SK-N-SH (cell line): ENCODE data around the gene HPRT1. TPM values are rescaled to one million over a fixed set of nuclear protein-coding genes. Genes with fewer than 3 reads are reported as not detected.

Source experiments
- CTCF ChIA-PET: fragments of 300-600, 350-600 bp; formaldehyde crosslinking; extraction: SDS; loops from one replicate; lab custom pipeline; 2021; lab: Yijun Ruan, JAX
- POLR2A ChIA-PET: fragments of 350-600 bp; sonication (Branson Sonifier 250); formaldehyde crosslinking; extraction: SDS; loops from one replicate; lab custom pipeline; 2020; ENCODE audit warnings: antibody characterized with exemption, inconsistent platforms; lab: Yijun Ruan, JAX
- DNase-seq: peaks from one replicate; pipeline ENCODE4 v3.0.0; 2012
- H2AFZ ChIP-seq: fragments of 200-600 bp; sonication (generic); 2 replicates; pipeline ENCODE4 v1.8.1; 2016; ENCODE audit warnings: antibody characterized with exemption, mild to moderate bottlenecking, low read depth
- H3F3A ChIP-seq: fragments of 200-600 bp; sonication (generic); replicated peaks from 2 replicates; pipeline ENCODE3; 2016; ENCODE audit warnings: antibody characterized with exemption, mild to moderate bottlenecking; ENCODE audit not compliant: insufficient read depth
- H3K27ac ChIP-seq, 2 experiments: fragments of 200-500 bp in 1 of 2; fragments of 200-600 bp in 1 of 2; sonication (Bioruptor generic) in 1 of 2; sonication (generic), shearing (Covaris generic) in 1 of 2; 2 replicates each; pipeline versions ENCODE4 v1.5.1 to v1.6.1; 2014 to 2016; ENCODE audit warnings: low read depth in 2 of 2, inconsistent platforms in 1 of 2, low read length in 1 of 2, mild to moderate bottlenecking in 1 of 2, mixed read lengths in 1 of 2
- H3K27me3 ChIP-seq: fragments of 200-600 bp; sonication (generic), shearing (Covaris generic); 2 replicates; pipeline ENCODE4 v1.6.1; 2016; ENCODE audit warnings: mixed run types; ENCODE audit not compliant: insufficient read depth
- H3K36me3 ChIP-seq, 2 experiments: fragments of 200-500 bp in 1 of 2; fragments of 200-600 bp in 1 of 2; sonication (Bioruptor generic) in 1 of 2; sonication (generic) in 1 of 2; replicated peaks in 1 of 2; 2 replicates each; pipeline versions ENCODE3 to v1.5.1; 2014 to 2016; ENCODE audit warnings: low read length in 1 of 2, mild to moderate bottlenecking in 1 of 2; ENCODE audit not compliant: insufficient read depth in 2 of 2, control insufficient read depth in 1 of 2
- H3K4me1 ChIP-seq, 2 experiments: fragments of 200-500 bp in 1 of 2; fragments of 200-600 bp in 1 of 2; sonication (Bioruptor generic) in 1 of 2; sonication (generic), shearing (Covaris generic) in 1 of 2; 2 replicates each; pipeline versions ENCODE4 v1.5.1 to v1.6.1; 2014 to 2016; ENCODE audit warnings: low read depth in 1 of 2, low read length in 1 of 2, mixed run types in 1 of 2; ENCODE audit not compliant: insufficient read depth in 2 of 2, control insufficient read depth in 1 of 2
- H3K4me2 ChIP-seq: fragments of 200-600 bp; sonication (generic), shearing (Covaris generic); 2 replicates; pipeline ENCODE4 v1.6.1; 2017; ENCODE audit warnings: mixed run types
- H3K4me3 ChIP-seq, 2 experiments: fragments of 200-500 bp in 1 of 2; fragments of 200-600 bp in 1 of 2; sonication (Bioruptor generic) in 1 of 2; sonication (generic), shearing (Covaris generic) in 1 of 2; 2 replicates each; pipeline versions ENCODE4 v1.5.1 to v1.8.1; 2014 to 2016; ENCODE audit warnings: low read depth in 2 of 2, inconsistent platforms in 1 of 2, low read length in 1 of 2, mild to moderate bottlenecking in 1 of 2, mixed read lengths in 1 of 2, moderate library complexity in 1 of 2
- H3K79me2 ChIP-seq: fragments of 200-600 bp; sonication (generic); 2 replicates; pipeline ENCODE4 v1.8.1; 2017; ENCODE audit warnings: mild to moderate bottlenecking; ENCODE audit not compliant: insufficient read depth
- H3K9ac ChIP-seq: fragments of 200-600 bp; sonication (generic); 2 replicates; pipeline ENCODE4 v1.6.1; 2017; ENCODE audit warnings: mixed run types
- H3K9me2 ChIP-seq: fragments of 200-600 bp; sonication (generic); 2 replicates; pipeline ENCODE4 v1.6.1; 2017; ENCODE audit warnings: mixed run types
- H3K9me3 ChIP-seq: fragments of 200-600 bp; sonication (generic); 2 replicates; pipeline ENCODE4 v1.6.1; 2017; ENCODE audit warnings: mixed run types, mild to moderate bottlenecking, moderate library complexity
- H4K20me1 ChIP-seq: fragments of 200-600 bp; sonication (generic); 2 replicates; pipeline ENCODE4 v1.6.1; 2017; ENCODE audit warnings: mild to moderate bottlenecking, mixed run types; ENCODE audit not compliant: insufficient read depth
- ELF1 ChIP-seq: IDR thresholded peaks from 2 replicates; pipeline ENCODE4 v1.4.0; 2012
- EZH2phosphoT487 ChIP-seq: fragments of 200-600 bp; sonication (generic); IDR thresholded peaks from 2 replicates; pipeline ENCODE4 v1.6.1; 2017; ENCODE audit warnings: low read depth, mixed run types, mild to moderate bottlenecking, antibody characterized with exemption, moderate library complexity, borderline replicate concordance
- FOXJ3 ChIP-seq: sonication (generic); formaldehyde crosslinking; IDR thresholded peaks from 2 replicates; pipeline ENCODE4 v1.5.1; 2020; ENCODE audit warnings: mild to moderate bottlenecking, missing genetic modification reagents
- GATA2 ChIP-seq: sonication (generic); formaldehyde crosslinking; IDR thresholded peaks from 2 replicates; pipeline ENCODE4 v1.5.0; 2020; ENCODE audit warnings: mild to moderate bottlenecking, missing genetic modification reagents
- IRF3 ChIP-seq: fragments of 150-350 bp; IDR thresholded peaks from 2 replicates; pipeline ENCODE4 v1.6.1; 2016; ENCODE audit warnings: mild to moderate bottlenecking, low read depth, low read length
- JUND ChIP-seq: IDR thresholded peaks from 2 replicates; pipeline ENCODE4 v1.4.0; 2012
- MAX ChIP-seq: IDR thresholded peaks from 2 replicates; pipeline ENCODE4 v1.4.0; 2012; ENCODE audit warnings: low read depth
- MEF2A ChIP-seq: IDR thresholded peaks from 2 replicates; pipeline ENCODE4 v1.4.0; 2012; ENCODE audit warnings: low read depth, borderline replicate concordance
- POLR2AphosphoS5 ChIP-seq: IDR thresholded peaks from 2 replicates; pipeline ENCODE4 v1.6.1; 2012; ENCODE audit warnings: low read depth, low read length
- RCOR1 ChIP-seq: fragments of 150-350 bp; IDR thresholded peaks from 2 replicates; pipeline ENCODE4 v1.6.1; 2017; ENCODE audit warnings: antibody characterized with exemption, low read length
- SMC3 ChIP-seq: IDR thresholded peaks from 2 replicates; pipeline ENCODE4 v1.6.1; 2012; ENCODE audit warnings: low read depth, low read length, improper control_type of control experiment
- TCF12 ChIP-seq: IDR thresholded peaks from 2 replicates; pipeline ENCODE4 v1.4.0; 2012
- TEAD4 ChIP-seq: IDR thresholded peaks from 2 replicates; pipeline ENCODE4 v1.4.0; 2012; ENCODE audit warnings: mild to moderate bottlenecking, borderline replicate concordance; ENCODE audit not compliant: insufficient read depth
- WGBS: methylation state at CpG from one replicate; pipeline ENCODE4 v1.1.6; 2017; ENCODE audit warnings: low lambda C conversion rate; 5-methylcytosine and 5-hydroxymethylcytosine counted together
- polyA plus RNA-seq, 3 experiments: library from polyadenylated mRNA; depleted of rRNA; stranded (reverse); fragments of >200 nt; gene quantifications; 2 replicates each; pipeline ENCODE4 v1.2.3, GENCODE V29; 2012
- small RNA-seq, 7 experiments: library from RNA; depleted of rRNA; stranded (forward); fragments of <200 nt; gene quantifications; one replicate each; pipeline ENCODE3, GENCODE V24; 2012
- TF ChIP-seq, protein P1 (sequence below): fragments of 150-350 bp; IDR thresholded peaks from 2 replicates; pipeline ENCODE4 v1.6.1; 2017; ENCODE audit warnings: antibody characterized with exemption, low read length, low read depth, borderline replicate concordance

Gene HPRT1
- polyA plus RNA-seq, 1 of the 3 experiments (the other 2 are of a cell fraction): 42.3 TPM

- TF ChIP-seq TEAD4 (no peak), IRF3 (no peak), SMC3 (no peak), ELF1 (no peak), FOXJ3 (CRISPR knock-in tag) (no peak), RCOR1 (no peak), EZH2phosphoT487 (no peak)
Observed at GRCh38 chrX:134547047-134547679, 87.2 kb downstream of the HPRT1 start (continued).

GRCh38 chrX:134548257-134549201 lies 88.6 kb downstream of the HPRT1 start:
- peak; percentile 32 for TF ChIP-seq POLR2AphosphoS5
- no peak for TF ChIP-seq JUND
- TF ChIP-seq, protein P1, sequence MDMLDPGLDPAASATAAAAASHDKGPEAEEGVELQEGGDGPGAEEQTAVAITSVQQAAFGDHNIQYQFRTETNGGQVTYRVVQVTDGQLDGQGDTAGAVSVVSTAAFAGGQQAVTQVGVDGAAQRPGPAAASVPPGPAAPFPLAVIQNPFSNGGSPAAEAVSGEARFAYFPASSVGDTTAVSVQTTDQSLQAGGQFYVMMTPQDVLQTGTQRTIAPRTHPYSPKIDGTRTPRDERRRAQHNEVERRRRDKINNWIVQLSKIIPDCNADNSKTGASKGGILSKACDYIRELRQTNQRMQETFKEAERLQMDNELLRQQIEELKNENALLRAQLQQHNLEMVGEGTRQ: no peak
- TF ChIP-seq GATA2 (CRISPR knock-in tag): no peak
- no peak for TF ChIP-seq MAX
- TF ChIP-seq RCOR1: no peak
- peak; percentile 22; the same call in 1 of the 2 replicates for TF ChIP-seq TCF12
- no peak for TF ChIP-seq MEF2A
- ChIA-PET POLR2A (no interaction called here), CTCF (no interaction called here)
- peaks cover 25% of the 10 kb centered on the region for H3F3A ChIP-seq
- no peaks in the 10 kb centered on the region for H3K9me3 ChIP-seq
- no peaks in the 10 kb centered on the region for H3K27me3 ChIP-seq
- peak overlapping the region; percentile 75 to 84 for H3K27ac ChIP-seq
- H3K9me2 ChIP-seq: no peaks in the 10 kb centered on the region
- H3K36me3 ChIP-seq: peaks cover 17 to 20% of the 10 kb centered on the region in 2 experiments
- H2AFZ ChIP-seq: peak overlapping the region; percentile 19
- DNase-seq: peak; percentile 39
- peaks cover 3% of the 10 kb centered on the region; the same call in 1 of the 2 replicates for H4K20me1 ChIP-seq
- WGBS: 6% methylated on average over 33 of the region's 33 CpGs
- H3K4me2 ChIP-seq: peak overlapping the region; percentile 48
- H3K79me2 ChIP-seq: peaks cover 38% of the 10 kb centered on the region
- peak overlapping the region; percentile 62 to 64 for H3K4me3 ChIP-seq
- H3K4me1 ChIP-seq: peaks cover 0 to 16% of the 10 kb centered on the region in 2 experiments; a peak in 3 of 4 replicates
- peak overlapping the region; percentile 87 for H3K9ac ChIP-seq

Small RNAs within 50 kb of the gene (small RNA-seq; reads per million reads assigned to genes)
- gene AC004383.1 (0 reads per million in 7 experiments), gene MIR450A1 (10.9 to 562 (median 530) reads per million in 7 experiments), gene MIR450A2 (9.0 to 235 (median 150) reads per million in 7 experiments), gene MIR450B (1.1 to 328 (median 150) reads per million in 7 experiments), gene MIR503 (1,695 to 14,556 (median 12,711) reads per million in 7 experiments), gene MIR542 (45.0 to 2,309 (median 720) reads per million in 7 experiments)

Other genes starting within 250 kb of the HPRT1 start
- gene CCDC160, start 223.0 kb upstream of the HPRT1 start, polyA plus RNA-seq (2012; rRNA removed): not detected in 2 replicates
- gene PHF6, start 86.9 kb upstream of the HPRT1 start, polyA plus RNA-seq (2012; rRNA removed): 5.5 and 7.5 TPM in 2 replicates
- gene PLAC1, start 198.3 kb downstream of the HPRT1 start, polyA plus RNA-seq (2012; rRNA removed): 50.9 and 72.3 TPM in 2 replicates